Measurements from ENCODE around the gene UQCRH.
"Not testable (repeated sequence)": the region's sequence is repeated elsewhere in the genome, so short reads cannot be mapped to it uniquely, and the experiment has no call there.

Gene UQCRH

DNA sequence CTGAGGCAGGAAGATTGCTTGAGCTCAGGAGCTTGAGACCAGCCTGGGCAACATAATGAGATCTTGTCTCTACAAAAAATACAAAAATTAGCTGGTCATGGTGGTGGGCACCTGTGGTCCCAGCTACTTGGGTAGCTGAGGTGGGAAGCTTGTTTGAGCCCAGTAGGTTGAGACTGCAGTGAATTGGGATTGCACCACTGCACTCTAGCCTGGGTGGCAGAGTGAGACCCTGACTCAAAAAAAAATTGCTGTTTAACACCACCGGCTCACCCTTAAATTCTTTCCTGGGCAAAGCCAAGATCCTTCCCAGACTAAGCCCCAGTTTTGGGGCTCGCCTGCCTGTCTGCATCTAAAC is 30.5 kb downstream of the UQCRH start:
- no peak for DNase-seq

DNA sequence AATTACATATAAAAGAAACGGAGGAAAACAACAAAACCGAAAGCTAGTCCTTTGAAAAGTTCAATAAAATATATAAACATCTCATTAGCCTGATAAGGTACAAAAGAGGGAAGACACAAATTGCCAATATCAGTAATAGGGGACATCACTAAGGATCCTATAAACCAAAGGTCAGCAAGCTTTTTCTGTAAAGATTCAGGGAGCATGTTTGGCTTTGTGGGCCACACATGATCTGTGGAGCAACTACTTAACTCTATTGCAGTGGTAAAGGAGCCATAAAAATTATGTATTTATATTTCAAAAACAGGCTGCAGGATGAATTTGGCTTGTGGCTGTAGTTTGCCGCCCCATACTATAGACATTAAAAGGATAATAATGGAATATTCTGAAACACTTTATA is 31.6 kb downstream of the UQCRH start:
- no peak for DNase-seq

DNA sequence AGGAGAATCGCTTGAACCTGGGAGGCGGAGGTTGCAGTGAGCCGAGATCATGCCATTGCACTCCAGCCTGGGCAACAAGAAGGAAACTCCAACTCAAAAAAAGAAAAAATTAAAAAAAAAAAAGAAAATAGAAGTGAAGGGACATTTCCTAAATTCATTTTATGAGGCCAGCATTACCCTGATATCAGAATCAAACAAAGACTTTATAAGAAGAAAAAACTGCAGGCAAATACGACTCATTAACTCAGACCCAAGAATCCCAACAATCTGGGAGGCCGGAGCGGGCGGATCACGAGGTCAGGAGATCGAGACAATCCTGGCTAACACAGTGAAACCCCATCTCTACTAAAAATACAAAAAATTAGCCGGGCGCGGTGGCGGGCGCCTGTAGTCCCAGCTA is 33.9 kb downstream of the UQCRH start:
- DNase-seq = not testable (repeated sequence)

GRCh38 chr1:46340404-46341221 is 37.1 kb downstream of the UQCRH start, which contains the start of gene NSUN4:
NSUN4 (plus strand) TSS chr1:46340807; CDS start chr1:46340827, 20 bp downstream.
- DNase-seq = peak; percentile 89

GRCh38 chr1:46341222-46342083 is 38.0 kb downstream of the UQCRH start:
- no peak for DNase-seq

GRCh38 chr1:46342084-46342656 is 38.7 kb downstream of the UQCRH start:
- DNase-seq = peak; percentile 28

DNA sequence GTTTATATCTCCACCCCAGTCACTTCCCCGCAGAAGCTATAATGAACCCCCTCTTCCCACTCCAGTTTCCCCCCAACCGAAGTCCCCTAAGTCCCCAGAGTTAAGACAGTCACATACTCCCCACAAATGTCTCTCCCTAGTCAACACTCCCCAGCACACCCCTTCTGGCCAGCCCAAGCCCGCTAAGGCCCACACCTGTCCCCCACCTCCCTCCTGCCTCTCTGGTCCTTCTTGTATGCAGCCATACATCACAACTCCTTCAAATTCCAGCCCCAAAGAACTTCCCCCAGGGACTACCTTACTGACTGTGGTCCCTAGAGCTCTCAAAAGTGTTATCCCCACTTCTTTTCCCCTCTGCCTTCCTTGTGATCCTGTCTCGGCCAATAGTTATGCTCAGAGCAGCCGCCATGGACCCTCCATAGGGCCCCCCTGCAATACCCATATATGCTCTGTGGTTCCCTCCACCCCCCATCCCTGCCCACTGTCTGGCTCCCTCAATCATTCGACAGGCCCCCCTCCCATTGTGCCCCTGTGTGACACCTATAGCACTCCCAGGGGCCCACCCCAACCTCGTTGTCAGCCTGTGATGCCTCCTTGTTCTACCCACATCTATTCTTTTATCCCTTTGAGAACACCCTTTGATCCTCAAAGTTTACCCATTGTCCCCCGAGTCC is 39.3 kb downstream of the UQCRH start:
- DNase-seq = no peak

- DNase-seq = no peak
Observed at GRCh38 chr1:46343351-46343695, 39.8 kb downstream of the UQCRH start.

GRCh38 chr1:46343705-46344104 is 40.2 kb downstream of the UQCRH start:
- no peak for DNase-seq

DNA sequence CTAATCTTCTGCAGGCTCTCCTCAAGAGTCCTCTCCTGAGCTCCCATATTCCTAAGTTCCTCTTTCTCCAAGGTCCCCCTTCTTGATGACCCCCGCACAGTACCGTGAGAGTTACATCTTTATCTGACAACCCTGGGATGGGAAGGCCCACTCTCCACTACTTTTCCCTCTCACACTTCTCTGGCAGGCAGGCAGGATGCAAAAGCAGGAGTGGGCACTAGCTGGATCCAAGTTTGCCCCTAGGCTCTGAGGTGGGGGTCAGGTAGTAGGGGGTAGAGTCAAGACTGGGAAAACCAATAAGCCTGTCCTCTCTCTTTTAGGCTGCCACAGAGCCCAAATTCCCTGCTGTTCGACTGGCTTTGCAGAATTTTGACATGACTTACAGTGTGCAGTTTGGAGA is 41.0 kb downstream of the UQCRH start:
- no peak for DNase-seq

DNA sequence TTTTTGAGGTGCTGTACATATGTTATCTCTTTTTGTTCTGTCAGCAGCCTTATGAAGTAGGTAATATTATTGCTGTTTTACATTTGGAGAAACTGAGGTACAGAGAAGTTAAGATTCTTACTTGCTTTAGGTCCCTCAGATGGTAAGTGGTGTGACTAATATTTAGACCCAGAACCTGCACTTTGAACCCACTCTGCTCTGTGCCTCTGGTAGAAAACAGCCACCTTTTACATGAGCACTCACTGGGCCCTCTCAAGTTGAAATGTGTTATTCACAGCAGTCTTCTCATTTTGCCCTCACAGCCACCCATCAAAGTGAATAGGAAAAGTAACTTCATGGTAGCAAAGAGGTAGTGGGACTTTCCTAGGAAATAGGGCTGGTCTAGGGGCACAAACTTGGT is 41.8 kb downstream of the UQCRH start:
- no peak for DNase-seq

DNA sequence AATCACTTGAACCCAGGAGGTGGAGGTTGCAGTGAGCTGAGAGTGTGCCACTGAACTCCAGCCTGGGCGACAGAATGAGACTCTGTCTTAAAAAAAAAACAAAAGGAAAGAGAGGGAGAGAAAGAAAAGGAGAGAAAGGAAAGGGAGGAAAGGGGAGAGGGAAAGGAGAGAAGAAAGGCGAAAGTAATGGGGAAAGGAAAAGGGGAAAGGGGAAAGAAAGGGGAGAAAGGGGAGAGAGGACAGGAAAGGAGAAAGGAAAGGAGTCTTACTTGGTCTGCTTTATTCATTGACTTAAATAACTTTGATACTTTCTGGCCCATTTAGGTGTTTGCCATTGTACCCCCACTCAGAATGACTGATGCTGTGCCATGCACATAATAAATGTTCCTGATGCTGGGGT is 48.9 kb downstream of the UQCRH start:
- DNase-seq = no peak

DNA sequence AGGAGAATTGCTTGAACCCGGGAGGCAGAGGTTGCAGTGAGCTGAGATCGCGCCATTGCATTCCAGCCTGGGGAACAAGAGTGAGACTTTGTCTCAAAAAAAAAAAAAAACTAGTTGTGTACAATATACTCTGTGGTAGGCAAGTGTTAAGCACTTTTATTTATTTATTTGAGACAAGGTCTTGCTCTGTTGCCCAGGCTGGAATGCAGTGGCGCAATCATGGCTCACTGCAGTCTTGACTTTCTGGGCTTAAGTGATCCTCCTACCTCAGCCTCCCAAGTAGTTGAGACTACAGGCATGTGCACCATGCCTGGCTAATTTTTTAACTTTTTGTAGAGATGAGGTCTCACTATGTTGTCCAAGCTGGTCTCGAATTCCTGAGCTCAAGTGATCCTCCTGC is 52.4 kb downstream of the UQCRH start:
- not testable (repeated sequence) for DNase-seq

GRCh38 chr1:46362158-46362557 is 58.7 kb downstream of the UQCRH start:
- no peak for DNase-seq

DNA sequence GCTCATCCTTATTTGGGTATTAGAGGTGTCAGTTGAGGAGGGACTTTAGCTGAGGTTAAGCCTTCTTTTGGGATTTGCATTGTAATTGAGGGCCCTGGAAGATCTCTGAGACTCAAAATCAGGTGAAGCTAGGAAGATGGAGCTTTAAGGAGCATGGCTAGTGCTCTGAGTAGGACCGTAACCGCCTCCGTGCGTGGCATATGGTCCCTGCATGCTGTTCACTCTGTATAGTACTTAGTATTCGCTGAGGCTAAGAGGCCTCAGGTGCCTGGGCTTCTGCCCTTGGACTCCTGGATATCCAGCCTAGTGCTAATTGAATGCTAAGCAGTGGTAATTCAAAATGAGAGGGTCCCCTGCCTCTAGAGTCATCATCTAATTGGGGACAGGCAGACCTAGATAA is 59.6 kb downstream of the UQCRH start:
- no peak for DNase-seq

DNA sequence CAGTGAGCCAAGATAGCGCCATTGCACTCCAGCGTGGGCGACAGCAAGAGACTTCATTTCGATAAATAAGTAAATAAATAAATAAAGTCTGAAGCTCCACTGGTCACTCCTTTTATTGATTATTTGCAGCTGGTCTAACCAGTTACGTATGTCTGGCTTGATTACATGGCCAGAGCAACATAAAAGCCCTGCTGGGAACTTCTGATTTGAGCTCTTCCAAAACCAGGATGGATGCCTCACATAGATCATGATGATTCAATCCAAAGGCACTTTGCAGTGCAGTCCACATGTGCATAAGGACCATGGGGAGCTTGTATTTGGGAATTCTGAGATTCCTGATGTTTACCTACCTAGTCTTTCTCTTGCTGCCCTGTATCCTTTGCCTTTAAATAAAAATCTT is 61.1 kb downstream of the UQCRH start:
- DNase-seq = no peak

DNA sequence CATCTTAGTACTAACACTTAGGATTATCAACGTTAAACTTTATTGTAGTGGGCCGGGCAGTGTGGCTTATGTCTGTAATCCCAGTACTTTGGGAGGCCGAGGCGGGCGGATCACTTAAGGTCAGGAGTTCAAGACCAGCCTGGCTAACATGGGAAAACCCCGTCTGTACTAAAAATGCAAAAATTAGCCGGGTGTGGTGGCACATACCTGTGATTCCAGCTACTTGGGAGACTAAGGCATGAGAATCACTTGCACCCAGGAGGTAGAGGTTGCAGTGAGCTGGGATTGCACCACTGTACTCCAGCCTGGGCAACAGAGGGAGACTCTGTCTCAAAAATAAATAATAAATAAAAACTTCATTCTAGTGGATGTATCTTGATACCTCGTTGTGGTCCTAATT is 62.3 kb downstream of the UQCRH start:
- not testable (repeated sequence) for DNase-seq
